HL-60 (cell line): ENCODE results near the gene TMSB10.

Experiments used
- CTCF ChIP-seq: IDR thresholded peaks from one replicate; pipeline ENCODE4 v1.5.1; 2011; ENCODE audit warnings: low read length, control low read depth, inconsistent platforms; ENCODE audit not compliant: insufficient read depth
- POLR2AphosphoS5 ChIP-seq: IDR thresholded peaks from 2 replicates; pipeline ENCODE4 v1.6.1; 2012; ENCODE audit warnings: low read depth
- REST ChIP-seq: IDR thresholded peaks from 2 replicates; pipeline ENCODE4 v1.6.1; 2012; ENCODE audit warnings: low read depth; ENCODE audit not compliant: insufficient replicate concordance

- TF ChIP-seq CTCF, result no peak
- no peak for TF ChIP-seq POLR2AphosphoS5
- TF ChIP-seq REST, result no peak
Measured at GRCh38 chr2:84947010-84947593, 41.6 kb downstream of the TMSB10 start.
